Psoas muscle (tissue), 8 donors: ENCODE data around the gene SIGLEC1. TPM values are rescaled to one million over a fixed set of nuclear protein-coding genes. Genes with fewer than 3 reads are reported as not detected.

Experiments used
- ATAC-seq, 4 donors: fragments of 200-7000 bp; cut with Tn5 transposase; one replicate each; pipeline ENCODE4 v1.9.1; 2020; ENCODE audit warnings: moderate library complexity in 3 of 4, mild to moderate bottlenecking in 2 of 4
- DNase-seq, 2 donors: peaks; one replicate each; pipeline ENCODE4 v3.0.0-alpha.2; 2020
- H3K27ac ChIP-seq: fragments of 200-600 bp; one replicate; pipeline ENCODE4 v1.8.0; 2022
- H3K27me3 ChIP-seq, 3 donors: fragments of 200-600 bp in 1 of 3; one replicate each; pipeline versions ENCODE4 v1.6.1 to v1.8.0; 2013 to 2022; ENCODE audit warnings: low read length in 2 of 3, mild to moderate bottlenecking in 2 of 3, moderate library complexity in 1 of 3; ENCODE audit not compliant: insufficient read depth in 3 of 3
- H3K36me3 ChIP-seq, 2 donors: fragments of 200-600 bp in 1 of 2; one replicate each; pipeline versions ENCODE4 v1.6.1 to v1.8.0; 2013 to 2022; ENCODE audit warnings: low read depth in 1 of 2, mild to moderate bottlenecking in 1 of 2, moderate library complexity in 1 of 2; ENCODE audit not compliant: insufficient read depth in 1 of 2
- H3K4me1 ChIP-seq: fragments of 200-600 bp; one replicate; pipeline ENCODE4 v1.8.0; 2022
- H3K4me3 ChIP-seq: fragments of 200-600 bp; one replicate; pipeline ENCODE4 v1.8.0; 2022; ENCODE audit warnings: mild to moderate bottlenecking
- H3K9me3 ChIP-seq: fragments of 200-600 bp; one replicate; pipeline ENCODE4 v1.8.0; 2022
- WGBS, 3 donors: extraction: QIAGEN DNeasy Blood & Tissue Kit; methylation state at CpG; one replicate each; pipeline versions ENCODE4 v1.1.6 to v1.1.7; 2013; 5-methylcytosine and 5-hydroxymethylcytosine counted together
- intact Hi-C, 2 donors: fragments of 100-400 bp; cut with DNase I; formaldehyde crosslinking; loops; one replicate each; pipeline versions ENCODE4 v1.11.0 to v1.14.2; 2022
- polyA plus RNA-seq, 3 donors: library from polyadenylated mRNA; stranded (reverse); fragments of 200-250 nt; gene quantifications; one replicate each; pipeline ENCODE4 v1.2.3, GENCODE V29; 2013
- total RNA-seq, 4 donors: library from RNA; stranded (reverse); fragmentation: NEBNext Ultra II Directional in 2 of 4; extraction: Animal tissue kit (Norgen Biotek cat#: 25700) in 2 of 4; gene quantifications; one replicate each; pipeline versions ENCODE4 v1.2.1 to v1.2.4, GENCODE V29; 2021 to 2023
- TF ChIP-seq, protein P1 (sequence below): fragments of 200-600 bp; IDR thresholded peaks from one replicate; pipeline ENCODE4 v1.8.0; 2022; ENCODE audit warnings: antibody characterized with exemption
- donor health status: healthy with polysubstance abuse.
- donor health status: DM: no; HTN: no; CAD: no; lungs with moderate emphysema.
- donor health status: Bipolar disorder and iron deficiency.
- donor health status: healthy.
- donor health status: DM: yes; HTN: yes; CAD: no.
- donor health status: DM: no; HTN: no; CAD: no.
- donor health status: DM: no; HTN: no; CAD: no.
- donor health status: DM: yes; HTN: yes; CAD: no.

Gene SIGLEC1
- total and polyA plus RNA-seq, 7 donors, result 0.98 to 6.2 (median 2.6) TPM

DNA sequence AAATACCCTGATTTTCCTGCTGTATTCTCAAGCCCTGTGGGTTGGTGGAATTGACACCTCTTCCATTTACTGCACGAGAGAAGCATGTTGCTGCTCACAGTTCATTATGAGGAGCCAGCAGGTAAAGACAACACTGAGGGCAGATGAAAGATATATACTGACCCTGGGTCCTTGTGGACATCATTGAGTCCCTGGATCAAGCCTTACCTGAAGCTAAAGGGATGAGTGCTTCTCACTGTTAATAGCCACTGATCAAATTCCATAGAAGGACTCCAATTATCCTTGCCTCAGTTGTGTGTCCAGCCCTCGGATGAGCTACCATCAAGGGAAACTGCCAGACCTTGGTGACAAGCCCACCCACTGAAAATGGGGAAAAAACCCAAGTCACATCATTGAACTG, 7.7 kb upstream of the SIGLEC1 start:
- TF ChIP-seq, protein P1, sequence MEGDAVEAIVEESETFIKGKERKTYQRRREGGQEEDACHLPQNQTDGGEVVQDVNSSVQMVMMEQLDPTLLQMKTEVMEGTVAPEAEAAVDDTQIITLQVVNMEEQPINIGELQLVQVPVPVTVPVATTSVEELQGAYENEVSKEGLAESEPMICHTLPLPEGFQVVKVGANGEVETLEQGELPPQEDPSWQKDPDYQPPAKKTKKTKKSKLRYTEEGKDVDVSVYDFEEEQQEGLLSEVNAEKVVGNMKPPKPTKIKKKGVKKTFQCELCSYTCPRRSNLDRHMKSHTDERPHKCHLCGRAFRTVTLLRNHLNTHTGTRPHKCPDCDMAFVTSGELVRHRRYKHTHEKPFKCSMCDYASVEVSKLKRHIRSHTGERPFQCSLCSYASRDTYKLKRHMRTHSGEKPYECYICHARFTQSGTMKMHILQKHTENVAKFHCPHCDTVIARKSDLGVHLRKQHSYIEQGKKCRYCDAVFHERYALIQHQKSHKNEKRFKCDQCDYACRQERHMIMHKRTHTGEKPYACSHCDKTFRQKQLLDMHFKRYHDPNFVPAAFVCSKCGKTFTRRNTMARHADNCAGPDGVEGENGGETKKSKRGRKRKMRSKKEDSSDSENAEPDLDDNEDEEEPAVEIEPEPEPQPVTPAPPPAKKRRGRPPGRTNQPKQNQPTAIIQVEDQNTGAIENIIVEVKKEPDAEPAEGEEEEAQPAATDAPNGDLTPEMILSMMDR, result no peak
- 58 to 70% (median 61%) methylated on average over 2 of the region's 2 CpGs for WGBS, 3 donors
- no peaks in the 10 kb centered on the region for H3K4me1 ChIP-seq
- no peak overlapping the region for H3K4me3 ChIP-seq
- H3K9me3 ChIP-seq, result no peaks in the 10 kb centered on the region
- no peak overlapping the region for H3K27ac ChIP-seq
- DNase-seq (no peak), ATAC-seq (no peak)
- H3K36me3 ChIP-seq, result no peaks in the 10 kb centered on the region
- intact Hi-C loops, result no loop called here
- H3K27me3 ChIP-seq, result peaks cover 0 to 2% (median 0%) of the 10 kb centered on the region in 3 donors

DNA sequence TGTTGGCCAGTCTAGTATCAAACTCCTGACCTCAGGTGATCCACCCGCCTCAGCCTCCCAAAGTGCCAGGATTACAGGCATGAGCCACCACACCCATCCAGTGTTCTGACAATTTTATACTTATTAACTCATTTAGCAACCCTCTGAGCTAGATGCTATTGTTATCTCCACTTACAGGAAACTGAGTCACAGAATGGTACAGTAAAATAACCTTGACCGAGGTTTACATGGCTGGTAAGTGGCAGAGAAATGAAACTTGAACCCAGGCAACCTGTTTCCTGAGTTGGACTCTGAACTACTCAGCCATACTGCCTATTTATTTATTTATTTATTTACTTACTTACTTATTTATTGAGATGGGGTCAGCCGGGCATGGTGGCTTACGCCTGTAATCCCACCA, 6.6 kb upstream of the SIGLEC1 start:
- ATAC-seq (no peak), DNase-seq (no peak)
- Histone ChIP-seq H3K27ac (no peak overlapping the region), H3K9me3 (no peaks in the 10 kb centered on the region), H3K36me3 (no peaks in the 10 kb centered on the region), H3K27me3 (peaks cover 0 to 2% (median 0%) of the 10 kb centered on the region in 3 donors), H3K4me1 (no peaks in the 10 kb centered on the region), H3K4me3 (no peak overlapping the region)
- TF ChIP-seq, protein P1, result no peak
- 86 to 93% (median 87%) methylated on average over 4 of the region's 4 CpGs for WGBS, 3 donors
- intact Hi-C loops, result loop anchor here in 1 of 2 donors (5.0 to 10.0 kb wide), 2 partner anchors 33 to 154 kb away; no protein-coding TSS in a partner anchor

DNA sequence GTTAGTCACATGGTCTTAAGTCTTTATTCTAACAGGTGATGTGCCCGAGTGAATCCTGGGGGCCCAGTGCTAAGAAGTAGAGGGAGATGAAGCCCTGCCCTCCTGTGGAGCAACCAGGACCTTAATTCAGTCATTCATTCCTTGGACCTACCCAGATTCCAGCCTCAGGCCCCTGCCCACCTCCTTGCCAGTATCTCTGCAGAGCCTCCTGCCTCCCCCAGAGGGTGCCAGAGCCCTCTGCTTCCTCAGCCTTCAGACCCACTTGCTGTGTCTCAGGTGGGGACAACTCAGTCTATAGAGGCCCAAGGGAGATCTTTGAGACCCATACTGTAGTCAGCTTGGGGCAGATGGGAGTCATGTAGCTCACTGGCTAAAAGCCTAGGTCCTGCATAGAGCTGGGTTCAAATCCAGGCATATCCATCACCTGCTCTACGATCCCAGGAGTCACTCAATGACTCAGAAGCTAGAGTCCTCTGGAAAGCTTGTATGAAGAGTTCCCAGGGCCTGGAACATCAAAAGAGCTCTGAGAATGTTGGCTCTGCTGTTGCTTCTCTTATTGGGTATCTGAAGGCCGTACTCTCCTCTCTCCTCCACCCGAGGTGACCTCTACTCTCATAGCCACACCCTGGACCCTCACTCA, 3.9 kb upstream of the SIGLEC1 start:
- intact Hi-C loops, result loop anchor here in 1 of 2 donors (5.0 to 10.0 kb wide), 2 partner anchors 36 to 152 kb away; no protein-coding TSS in a partner anchor
- no peaks in the 10 kb centered on the region for H3K9me3 ChIP-seq
- no peaks in the 10 kb centered on the region for H3K4me1 ChIP-seq
- TF ChIP-seq, protein P1, result peak; percentile 47
- H3K27me3 ChIP-seq, result peaks cover 0 to 2% (median 0%) of the 10 kb centered on the region in 3 donors
- 81 to 88% (median 82%) methylated on average over 4 of the region's 4 CpGs for WGBS, 3 donors
- H3K36me3 ChIP-seq, result no peaks in the 10 kb centered on the region
- H3K27ac ChIP-seq, result no peak overlapping the region
- peak in 1 of 2 donors; percentile 55 for DNase-seq
- no peak overlapping the region for H3K4me3 ChIP-seq
- ATAC-seq, result peak; percentile 34 to 59 (median 49)

DNA sequence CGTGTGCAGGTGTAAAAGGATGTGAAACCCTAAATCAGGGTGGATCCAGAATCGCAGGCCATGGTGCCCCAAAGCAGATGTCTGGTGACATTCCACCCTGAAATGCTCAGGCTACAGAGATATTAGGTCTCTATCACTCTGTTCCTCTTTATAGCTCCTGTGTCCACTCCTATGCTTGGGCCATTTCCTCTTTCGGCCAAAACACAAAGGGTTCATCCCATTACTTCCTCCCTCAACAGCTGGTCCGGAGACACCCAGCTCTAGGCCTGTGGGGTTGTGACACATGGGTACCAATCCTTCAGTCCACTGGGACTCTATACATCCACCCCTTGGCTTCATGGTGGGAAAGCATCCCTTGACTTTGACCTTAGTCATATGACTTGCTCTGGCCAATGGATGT, 1.7 kb upstream of the SIGLEC1 start:
- DNase-seq, result peak in 1 of 2 donors; percentile 42
- Histone ChIP-seq H3K4me3 (no peak overlapping the region), H3K27me3 (peaks cover 0 to 2% (median 0%) of the 10 kb centered on the region in 3 donors), H3K36me3 (no peaks in the 10 kb centered on the region), H3K9me3 (no peaks in the 10 kb centered on the region), H3K4me1 (peaks cover 3% of the 10 kb centered on the region), H3K27ac (no peak overlapping the region)
- 77 to 86% (median 78%) methylated on average over 4 of the region's 4 CpGs for WGBS, 3 donors
- TF ChIP-seq, protein P1, result no peak
- ATAC-seq, result no peak
- intact Hi-C loops, result loop anchor here in 1 of 2 donors (10.0 kb wide), 1 partner anchor 149 kb away; no protein-coding TSS in a partner anchor
